ENCODE measurements around the gene CELSR1.

Gene CELSR1

DNA sequence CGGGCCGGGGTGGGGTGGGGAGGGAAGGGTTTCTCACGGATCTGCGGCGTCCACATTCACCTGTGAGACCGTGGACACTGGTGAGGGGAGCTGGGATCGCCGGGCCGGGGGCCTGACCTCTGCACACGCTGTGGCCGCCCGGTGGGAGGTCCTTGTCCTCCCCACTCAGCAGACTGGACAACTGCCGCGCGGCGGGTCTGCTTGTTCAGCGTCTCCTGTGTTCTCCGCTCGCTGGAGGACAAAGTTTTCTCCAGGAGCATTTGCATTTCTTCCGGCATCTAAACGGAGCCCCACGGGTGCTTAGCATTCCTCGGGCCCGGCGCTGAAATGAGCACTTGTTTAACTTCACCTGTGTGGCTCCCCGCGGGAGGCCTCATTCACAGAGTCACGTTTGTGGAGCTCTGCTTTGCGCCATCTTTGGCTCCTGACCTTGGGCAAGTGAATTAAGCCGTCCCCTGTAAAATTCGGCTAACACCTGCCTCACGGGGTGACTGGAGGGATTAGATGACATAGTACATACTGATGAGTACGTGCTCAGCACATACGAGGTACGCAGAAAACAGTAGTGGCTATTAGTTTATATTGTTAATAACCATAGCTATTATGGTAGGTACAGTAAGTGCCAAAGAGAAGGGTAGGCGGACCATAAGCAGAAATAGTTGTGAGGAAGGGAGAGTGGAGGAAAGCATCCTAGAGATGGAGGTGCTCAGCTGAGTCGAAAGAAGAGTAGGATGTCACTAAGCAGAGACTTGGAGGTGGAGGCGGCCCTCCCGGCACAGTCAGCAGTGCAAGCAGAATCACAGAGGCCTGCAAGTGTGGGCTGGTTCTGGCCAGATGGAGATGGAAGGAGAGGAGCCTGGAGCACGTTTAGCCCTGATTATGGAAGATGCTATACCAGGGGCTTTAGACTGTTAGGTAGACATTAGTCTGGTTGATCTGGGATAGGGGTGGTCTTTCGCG lies 201.0 kb downstream of the CELSR1 start:
- Histone ChIP-seq H2BK15ac (replicated peaks; ENCODE audit: low read depth) (no peak overlapping the region), H3K4me3 (ENCODE audit: low read length) (peak overlapping the region; percentile 78)
- DNase-seq: peak; percentile 28

DNA sequence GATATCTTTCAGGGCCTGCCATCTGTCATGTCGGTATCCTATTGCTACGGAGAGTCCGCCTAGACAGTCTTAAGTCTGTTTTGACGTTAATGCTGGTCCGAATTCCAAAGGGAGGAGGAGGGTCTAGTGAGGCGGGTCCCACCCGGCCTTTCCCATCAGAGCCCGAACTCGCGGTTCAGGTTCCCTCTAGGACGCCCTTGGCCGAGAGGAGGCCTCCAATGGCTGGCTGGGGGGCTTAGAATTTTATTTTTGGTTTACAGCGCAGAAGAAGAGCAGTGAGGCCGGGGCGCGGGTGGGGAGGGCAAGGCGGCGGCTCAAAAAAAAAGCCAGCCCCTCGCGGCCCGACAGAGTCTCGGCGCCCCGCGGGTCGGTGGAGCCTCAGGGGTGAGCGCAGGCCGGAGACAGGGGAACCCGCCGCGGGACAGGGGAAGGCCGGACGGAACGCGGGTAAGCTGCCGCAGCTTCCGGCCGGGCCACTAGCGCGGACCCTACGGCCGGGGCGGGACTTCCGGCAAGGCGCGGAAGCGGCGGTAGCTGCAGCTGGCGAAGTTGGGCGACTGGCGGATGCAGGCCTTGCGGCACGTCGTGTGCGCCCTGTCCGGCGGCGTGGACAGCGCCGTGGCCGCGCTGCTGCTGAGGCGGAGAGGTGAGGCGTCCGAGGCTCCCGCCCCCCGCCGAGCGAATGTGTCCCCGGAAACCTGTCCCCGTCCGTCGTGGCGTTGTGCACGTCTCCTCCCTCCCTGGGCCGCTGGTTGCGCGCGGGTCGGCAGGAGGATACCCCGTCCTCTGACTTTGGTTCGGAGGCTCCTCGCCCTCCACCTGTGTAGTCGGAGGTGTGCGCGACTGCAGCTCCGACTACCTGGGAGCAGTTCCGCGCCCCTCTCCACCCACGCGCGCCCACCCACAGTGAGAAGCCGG lies 202.0 kb downstream of the CELSR1 start, which contains the start of gene TRMU:
Gene TRMU, plus strand, starts transcription at position 514 of the 918 bp plus-strand sequence. Its CDS starts 51 bp downstream, at position 565.
- Histone ChIP-seq H3K23ac (ENCODE audit: low read length) (peak within 1 kb of the TSS; percentile 20), H3K79me2 (ENCODE audit: control insufficient read depth, insufficient read depth, low read length) (peaks cover 36% of the 10 kb centered on the region), H3K79me1 (ENCODE audit: low read length) (peaks cover 20% of the 10 kb centered on the region), H4K5ac (ENCODE audit: low read length) (no peak within 1 kb of the TSS), H3K4ac (ENCODE audit: low read depth, low read length) (peak within 1 kb of the TSS; percentile 63), H2AK5ac (ENCODE audit: low read length) (no peak within 1 kb of the TSS), H3K4me2 (ENCODE audit: low read length) (peak within 1 kb of the TSS; percentile 70), H3K56ac (ENCODE audit: low read length) (peak within 1 kb of the TSS; percentile 99), H3K4me1 (ENCODE audit: control insufficient read depth, low read depth, low read length) (peaks cover 10% of the 10 kb centered on the region), H3K27ac (ENCODE audit: low read depth, low read length) (peak within 1 kb of the TSS; percentile 81), H3K27me3 (ENCODE audit: insufficient read depth, low read length, poor library complexity) (no peaks in the 10 kb centered on the region), H2BK15ac (replicated peaks; ENCODE audit: low read depth) (no peak within 1 kb of the TSS), H3K9ac (ENCODE audit: low read length) (peak within 1 kb of the TSS; percentile 96), H3K18ac (ENCODE audit: low read length) (peak within 1 kb of the TSS; percentile 69), H4K8ac (ENCODE audit: low read depth, low read length) (peak within 1 kb of the TSS; percentile 97), H3K36me3 (ENCODE audit: control insufficient read depth, insufficient read depth, low read length) (peaks cover 11% of the 10 kb centered on the region), H3K4me3 (ENCODE audit: low read length) (peak within 1 kb of the TSS; percentile 78), H2BK5ac (ENCODE audit: low read length) (no peak within 1 kb of the TSS), H2BK120ac (ENCODE audit: low read depth, low read length) (peak within 1 kb of the TSS; percentile 2)
- DNase-seq: peak; percentile 92
- WGBS (ENCODE audit: extremely low coverage, insufficient coverage, low lambda C conversion rate): no CpG with 5 or more reads among the region's 93 CpGs

More for the DNA sequence above, 201.0 kb downstream of the CELSR1 start:
- Histone ChIP-seq H2AK5ac (ENCODE audit: low read length) (no peak overlapping the region), H3K4me2 (ENCODE audit: low read length) (peak overlapping the region; percentile 54), H3K4me1 (ENCODE audit: control insufficient read depth, low read depth, low read length) (peaks cover 10% of the 10 kb centered on the region), H3K79me2 (ENCODE audit: control insufficient read depth, insufficient read depth, low read length) (peaks cover 38% of the 10 kb centered on the region), H3K36me3 (ENCODE audit: control insufficient read depth, insufficient read depth, low read length) (peaks cover 14% of the 10 kb centered on the region), H3K9ac (ENCODE audit: low read length) (peak overlapping the region; percentile 96), H3K27me3 (ENCODE audit: insufficient read depth, low read length, poor library complexity) (no peaks in the 10 kb centered on the region), H3K27ac (ENCODE audit: low read depth, low read length) (peak overlapping the region; percentile 31), H3K56ac (ENCODE audit: low read length) (peak overlapping the region; percentile 99), H3K18ac (ENCODE audit: low read length) (peak overlapping the region; percentile 29), H3K23ac (ENCODE audit: low read length) (peak overlapping the region; percentile 20), H2BK120ac (ENCODE audit: low read depth, low read length) (peak overlapping the region; percentile 2), H3K4ac (ENCODE audit: low read depth, low read length) (peak overlapping the region; percentile 60), H4K8ac (ENCODE audit: low read depth, low read length) (no peak overlapping the region), H4K5ac (ENCODE audit: low read length) (no peak overlapping the region), H3K79me1 (ENCODE audit: low read length) (peaks cover 20% of the 10 kb centered on the region), H2BK5ac (ENCODE audit: low read length) (no peak overlapping the region)
- WGBS (ENCODE audit: extremely low coverage, insufficient coverage, low lambda C conversion rate): no CpG with 5 or more reads among the region's 42 CpGs

DNA sequence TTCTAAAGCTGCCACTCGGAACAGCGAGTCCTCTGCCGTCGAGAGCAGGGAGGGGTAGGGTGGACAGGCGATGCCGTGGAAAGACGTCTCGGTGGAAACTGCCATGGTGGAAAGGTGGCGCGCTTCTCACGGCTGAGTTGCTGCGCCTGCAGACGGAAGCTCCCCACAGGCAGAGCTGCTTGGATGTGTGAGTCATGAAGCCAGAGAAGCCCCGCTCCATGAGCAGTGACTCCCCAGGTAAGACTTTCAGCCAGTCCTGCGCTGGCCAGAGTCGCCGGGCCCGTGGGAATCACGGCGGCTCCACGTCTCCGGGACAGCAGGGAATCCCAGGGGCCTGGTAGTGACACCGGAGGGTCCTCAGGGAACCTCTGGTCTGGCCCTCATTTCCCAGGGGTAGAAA lies 205.9 kb downstream of the CELSR1 start:
- Histone ChIP-seq H3K79me2 (ENCODE audit: control insufficient read depth, insufficient read depth, low read length) (peaks cover 9% of the 10 kb centered on the region), H3K79me1 (ENCODE audit: low read length) (peaks cover under 1% of the 10 kb centered on the region), H4K8ac (ENCODE audit: low read depth, low read length) (no peak overlapping the region), H3K27ac (ENCODE audit: low read depth, low read length) (no peak overlapping the region), H3K27me3 (ENCODE audit: insufficient read depth, low read length, poor library complexity) (no peaks in the 10 kb centered on the region), H2BK5ac (ENCODE audit: low read length) (peak overlapping the region; percentile 13), H3K23ac (ENCODE audit: low read length) (no peak overlapping the region), H3K56ac (ENCODE audit: low read length) (peak overlapping the region; percentile 57), H4K5ac (ENCODE audit: low read length) (no peak overlapping the region), H3K4me3 (ENCODE audit: low read length) (no peak overlapping the region), H3K9ac (ENCODE audit: low read length) (no peak overlapping the region), H3K4ac (ENCODE audit: low read depth, low read length) (no peak overlapping the region), H3K4me2 (ENCODE audit: low read length) (no peak overlapping the region), H3K18ac (ENCODE audit: low read length) (no peak overlapping the region), H2BK15ac (replicated peaks; ENCODE audit: low read depth) (no peak overlapping the region), H2BK120ac (ENCODE audit: low read depth, low read length) (no peak overlapping the region), H2AK5ac (ENCODE audit: low read length) (no peak overlapping the region), H3K36me3 (ENCODE audit: control insufficient read depth, insufficient read depth, low read length) (no peaks in the 10 kb centered on the region), H3K4me1 (ENCODE audit: control insufficient read depth, low read depth, low read length) (peaks cover 4% of the 10 kb centered on the region)
- DNase-seq: no peak
- WGBS (ENCODE audit: extremely low coverage, insufficient coverage, low lambda C conversion rate): no CpG with 5 or more reads among the region's 23 CpGs

DNA sequence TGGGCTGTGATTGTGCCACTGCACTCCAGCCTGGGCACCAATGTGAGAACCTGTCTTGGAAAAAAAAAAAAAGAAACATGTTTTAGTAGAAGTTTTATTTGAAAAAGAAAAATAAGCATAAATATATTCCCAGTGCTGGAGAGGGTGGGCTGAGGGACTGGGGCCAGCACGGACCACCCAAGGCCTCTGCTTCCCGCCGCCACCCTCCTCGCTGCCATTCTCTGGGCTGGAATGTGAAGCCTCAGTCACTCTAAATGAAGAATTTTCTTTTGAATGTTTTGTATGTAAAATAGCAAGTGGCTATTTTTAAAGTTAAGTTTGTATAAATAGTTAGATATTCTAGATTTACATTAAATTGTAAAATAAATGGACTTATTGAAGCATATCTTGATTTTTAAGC lies 207.0 kb downstream of the CELSR1 start:
- no peak overlapping the region for H3K27ac ChIP-seq (ENCODE audit: low read depth, low read length)
- no peak overlapping the region for H2AK5ac ChIP-seq (ENCODE audit: low read length)
- no peaks in the 10 kb centered on the region for H3K79me2 ChIP-seq (ENCODE audit: control insufficient read depth, insufficient read depth, low read length)
- H4K8ac ChIP-seq (ENCODE audit: low read depth, low read length): no peak overlapping the region
- H3K36me3 ChIP-seq (ENCODE audit: control insufficient read depth, insufficient read depth, low read length): peaks cover 6% of the 10 kb centered on the region
- no peak overlapping the region for H3K4me3 ChIP-seq (ENCODE audit: low read length)
- no peak for DNase-seq
- no peak overlapping the region for H3K23ac ChIP-seq (ENCODE audit: low read length)
- no peak overlapping the region for H2BK5ac ChIP-seq (ENCODE audit: low read length)
- no peak overlapping the region for H3K4ac ChIP-seq (ENCODE audit: low read depth, low read length)
- no peak overlapping the region for H4K5ac ChIP-seq (ENCODE audit: low read length)
- H3K18ac ChIP-seq (ENCODE audit: low read length): no peak overlapping the region
- no peak overlapping the region for H3K56ac ChIP-seq (ENCODE audit: low read length)
- H3K27me3 ChIP-seq (ENCODE audit: insufficient read depth, low read length, poor library complexity): no peaks in the 10 kb centered on the region
- no peak overlapping the region for H3K4me2 ChIP-seq (ENCODE audit: low read length)
- no peak overlapping the region for H2BK120ac ChIP-seq (ENCODE audit: low read depth, low read length)
- no peaks in the 10 kb centered on the region for H3K79me1 ChIP-seq (ENCODE audit: low read length)
- H2BK15ac ChIP-seq (replicated peaks; ENCODE audit: low read depth): no peak overlapping the region
- no peak overlapping the region for H3K9ac ChIP-seq (ENCODE audit: low read length)
- WGBS (ENCODE audit: extremely low coverage, insufficient coverage, low lambda C conversion rate): no CpG with 5 or more reads among the region's 4 CpGs
- H3K4me1 ChIP-seq (ENCODE audit: control insufficient read depth, low read depth, low read length): peaks cover 4% of the 10 kb centered on the region

DNA sequence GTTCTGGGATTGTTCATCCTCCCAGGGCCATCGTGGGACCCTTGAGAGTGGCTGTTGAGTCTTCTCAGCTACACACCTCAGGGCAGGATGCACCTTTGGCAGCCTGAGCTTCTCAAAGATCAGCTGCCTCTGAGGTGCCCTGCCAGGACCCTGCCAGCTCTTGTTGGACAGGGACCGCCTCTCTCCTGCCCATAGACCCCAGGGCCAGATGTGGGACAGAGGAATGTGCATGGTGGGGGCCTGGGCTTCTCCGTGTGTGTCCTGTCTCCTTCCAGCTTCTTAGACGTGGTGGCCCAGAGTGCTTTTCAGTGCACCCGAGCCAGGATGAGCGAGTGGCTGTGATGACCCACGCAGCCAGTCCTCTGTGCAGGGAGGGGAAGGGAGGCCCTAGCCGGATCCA lies 207.8 kb downstream of the CELSR1 start:
- Histone ChIP-seq H4K8ac (ENCODE audit: low read depth, low read length) (no peak overlapping the region), H4K5ac (ENCODE audit: low read length) (no peak overlapping the region), H2AK5ac (ENCODE audit: low read length) (no peak overlapping the region), H3K4me1 (ENCODE audit: control insufficient read depth, low read depth, low read length) (peaks cover 4% of the 10 kb centered on the region), H3K9ac (ENCODE audit: low read length) (no peak overlapping the region), H3K56ac (ENCODE audit: low read length) (no peak overlapping the region), H3K27ac (ENCODE audit: low read depth, low read length) (no peak overlapping the region), H3K79me1 (ENCODE audit: low read length) (no peaks in the 10 kb centered on the region), H3K18ac (ENCODE audit: low read length) (no peak overlapping the region), H3K27me3 (ENCODE audit: insufficient read depth, low read length, poor library complexity) (no peaks in the 10 kb centered on the region), H3K23ac (ENCODE audit: low read length) (no peak overlapping the region), H2BK15ac (replicated peaks; ENCODE audit: low read depth) (no peak overlapping the region), H3K79me2 (ENCODE audit: control insufficient read depth, insufficient read depth, low read length) (no peaks in the 10 kb centered on the region), H3K36me3 (ENCODE audit: control insufficient read depth, insufficient read depth, low read length) (peaks cover 6% of the 10 kb centered on the region), H3K4me3 (ENCODE audit: low read length) (no peak overlapping the region), H3K4ac (ENCODE audit: low read depth, low read length) (no peak overlapping the region), H2BK120ac (ENCODE audit: low read depth, low read length) (no peak overlapping the region), H2BK5ac (ENCODE audit: low read length) (no peak overlapping the region), H3K4me2 (ENCODE audit: low read length) (no peak overlapping the region)
- DNase-seq: no peak
- no CpG with 5 or more reads among the region's 8 CpGs for whole genome bisulfite sequencing (ENCODE audit: extremely low coverage, insufficient coverage, low lambda C conversion rate)

Data from mesendoderm (in vitro differentiated cells).